DMS79 treated with DMSO at 0.1 percent for 48 hours (cell line): Measurements from ENCODE around the gene AKR1C4.
"Not testable (repeated sequence)": the region's sequence is repeated elsewhere in the genome, so short reads cannot be mapped to it uniquely, and the experiment has no call there.

Experiments
- DNase-seq: peaks from one replicate; lab custom pipeline; 2025; lab: John Stamatoyannopoulos, UW

The AKR1C4 gene

DNA sequence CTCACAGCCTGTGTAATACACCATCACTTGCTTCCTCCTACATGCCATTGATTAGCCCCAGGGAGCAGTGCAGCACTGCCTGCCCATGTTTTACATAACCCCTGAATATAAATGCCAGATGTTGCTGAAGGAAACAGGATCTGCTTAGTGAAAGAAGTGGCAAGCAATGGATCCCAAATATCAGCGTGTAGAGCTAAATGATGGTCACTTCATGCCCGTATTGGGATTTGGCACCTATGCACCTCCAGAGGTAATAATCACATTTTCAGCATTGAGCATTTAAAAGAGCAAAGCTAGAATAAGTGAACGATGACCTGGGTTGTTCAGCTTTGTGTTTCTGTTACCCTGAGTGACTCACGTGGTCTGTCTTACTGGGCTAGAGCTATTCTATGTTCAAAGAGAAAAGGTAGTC is at the start of gene AKR1C4:
Gene AKR1C4 (plus strand): TSS at position 136 of the 412 bp plus-strand sequence. CDS start 31 bp downstream, at position 167.
- DNase-seq = no peak

DNA sequence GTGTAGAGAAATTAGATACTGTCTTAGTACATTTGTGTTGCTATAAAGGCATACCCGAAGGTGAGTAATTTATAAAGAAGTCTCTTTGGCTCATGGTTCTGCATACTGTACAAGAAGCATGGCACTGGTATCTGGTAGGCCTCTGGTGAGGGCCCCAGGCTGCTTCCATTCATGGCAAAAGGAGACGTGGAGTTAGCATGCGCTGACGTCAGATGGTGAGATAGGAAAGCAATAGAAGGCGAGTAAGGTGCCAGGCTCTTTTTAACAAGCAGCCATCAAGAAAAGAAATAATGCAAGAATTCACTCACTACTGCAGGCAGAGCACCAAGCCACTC is 49.8 kb upstream of the AKR1C4 start:
- DNase-seq = no peak

DNA sequence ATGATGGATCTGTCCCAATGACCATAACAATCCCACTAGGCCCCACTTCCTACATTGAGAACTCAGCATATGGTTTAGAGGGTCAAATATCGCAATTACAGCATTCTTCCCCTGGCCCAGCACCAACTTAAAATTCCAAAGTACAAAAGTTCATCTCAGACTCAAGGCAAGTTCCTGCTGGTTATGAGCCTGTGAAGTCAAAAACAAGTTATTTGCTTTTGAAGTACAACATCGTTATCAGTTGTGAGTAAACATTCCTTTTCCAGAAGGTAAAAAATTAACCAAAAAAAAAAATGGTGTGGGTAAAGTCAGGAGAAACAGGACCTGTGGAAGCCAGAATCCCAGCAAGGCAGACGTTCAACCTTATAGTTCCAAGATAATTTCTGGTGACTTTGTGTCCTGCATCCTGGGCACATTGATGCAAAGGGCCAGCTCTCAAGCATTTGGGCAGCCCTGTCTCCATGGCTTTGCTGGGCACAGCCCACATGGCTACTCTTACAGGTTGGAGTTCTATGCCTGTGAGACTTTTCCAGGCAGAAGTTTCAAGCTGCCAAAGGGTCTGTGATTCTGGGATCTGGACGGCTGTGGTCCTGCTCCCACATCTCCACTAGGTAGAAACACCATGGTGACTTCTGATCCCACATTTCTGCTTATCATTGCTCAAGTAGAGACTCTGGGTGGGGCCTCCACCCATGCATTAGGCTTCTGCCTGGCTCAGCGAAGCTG is 49.2 kb upstream of the AKR1C4 start:
- DNase-seq = no peak

DNA sequence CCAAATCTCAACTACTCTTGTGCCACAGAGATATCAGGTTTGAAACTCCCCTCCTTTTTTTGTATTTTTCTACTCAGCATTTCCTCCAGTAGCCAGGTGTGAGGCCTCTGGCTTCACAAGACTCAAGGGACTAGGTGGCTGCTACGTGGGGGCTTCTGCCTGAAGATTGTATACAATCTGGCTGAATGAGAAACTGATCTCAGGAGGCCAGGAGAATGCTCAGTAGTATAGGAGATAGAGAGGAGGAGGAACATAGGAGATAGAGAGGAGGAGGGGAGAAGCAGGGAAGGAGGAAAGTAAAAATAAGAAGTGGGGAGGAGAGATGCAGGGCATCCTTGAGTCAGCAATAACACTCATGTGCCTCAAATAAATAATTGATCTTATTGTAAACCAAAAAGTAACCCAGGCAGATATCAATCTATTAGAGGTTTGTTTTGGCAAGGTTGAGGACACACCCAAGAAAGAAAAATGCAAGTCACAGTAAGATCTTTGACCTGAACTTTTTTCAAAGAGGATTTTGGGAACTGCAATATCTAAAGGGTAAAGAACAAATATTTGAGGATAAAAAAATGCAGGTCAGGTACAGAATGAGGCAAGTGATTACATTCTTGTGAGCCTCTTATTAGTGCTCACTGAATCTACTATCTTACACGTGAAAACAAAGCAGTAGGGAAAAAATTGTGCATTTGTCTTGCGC is 48.5 kb upstream of the AKR1C4 start:
- DNase-seq = no peak

DNA sequence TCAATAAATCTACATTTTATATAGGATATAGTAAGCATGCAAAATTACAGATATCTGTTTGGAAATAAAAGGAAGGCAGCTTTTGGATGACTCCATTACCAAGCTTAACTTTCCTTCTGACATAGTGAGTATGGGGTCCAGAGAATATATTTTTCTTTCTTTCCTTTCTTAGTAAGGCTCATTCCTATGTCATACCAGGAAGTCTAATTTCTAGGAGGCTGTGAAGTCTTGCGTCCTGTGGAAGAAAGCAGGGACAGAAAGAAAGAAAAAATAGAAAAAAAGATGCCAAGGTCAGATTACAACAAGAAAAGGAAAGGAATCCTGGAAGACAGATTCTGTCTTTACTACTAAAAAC is 48.0 kb upstream of the AKR1C4 start:
- DNase-seq = no peak

DNA sequence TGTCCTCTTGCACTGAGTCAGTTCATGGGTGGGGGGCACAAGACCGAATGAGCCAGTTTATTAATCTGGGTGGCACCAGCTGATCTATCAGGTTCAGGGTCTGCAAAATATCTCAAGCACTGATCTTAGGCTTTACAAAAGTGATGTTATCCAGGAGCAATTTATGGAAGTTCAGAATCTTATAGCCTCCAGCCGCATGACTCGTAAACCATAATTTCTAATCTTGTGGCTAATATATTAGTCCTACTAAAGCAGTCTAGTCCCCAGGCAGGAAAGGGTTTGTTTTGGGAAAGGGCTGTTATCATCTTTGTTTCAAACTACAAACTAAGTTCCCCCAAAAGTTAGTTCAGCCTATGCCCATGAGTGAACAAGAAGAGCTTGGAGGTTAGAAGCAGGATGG is 45.6 kb upstream of the AKR1C4 start:
- DNase-seq = no peak

DNA sequence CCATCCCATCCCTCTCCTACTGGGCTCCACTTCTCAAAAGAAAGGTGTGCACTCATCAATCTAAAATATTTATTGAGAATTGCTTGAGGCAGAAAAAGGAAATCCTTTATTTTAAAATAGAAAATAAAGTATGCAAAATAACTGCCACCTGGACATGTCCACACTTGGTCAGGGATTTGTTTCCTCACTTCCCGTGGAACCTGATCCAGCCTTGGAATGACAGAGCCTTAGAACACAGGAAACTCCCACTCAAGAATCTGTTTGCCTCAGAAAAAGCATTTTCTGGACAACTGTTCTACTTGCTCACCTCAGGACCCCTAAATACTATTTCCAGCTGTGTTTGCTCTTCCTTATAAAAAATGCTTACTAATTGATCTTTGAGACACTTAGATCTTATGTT is 40.7 kb upstream of the AKR1C4 start:
- DNase-seq = no peak

DNA sequence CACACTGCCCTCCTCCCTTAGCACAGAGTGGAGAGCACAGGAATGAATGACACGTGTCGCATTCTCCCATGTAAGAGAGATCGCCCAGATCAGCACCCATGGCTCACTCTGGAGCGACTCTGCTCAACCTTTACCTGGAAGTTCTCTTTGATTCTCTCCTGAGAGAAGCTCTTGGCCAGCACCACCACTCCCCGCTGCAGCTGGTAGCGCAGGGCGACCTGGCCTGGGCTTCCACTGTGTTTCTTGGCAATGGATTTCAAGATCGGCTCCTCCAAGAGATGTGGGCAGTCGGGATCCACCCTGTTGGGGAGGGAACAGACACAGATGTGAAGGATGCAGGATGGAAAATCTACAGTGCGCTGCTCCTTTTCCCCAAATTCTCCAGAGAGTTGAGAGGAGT is 39.1 kb upstream of the AKR1C4 start:
- DNase-seq = no peak

DNA sequence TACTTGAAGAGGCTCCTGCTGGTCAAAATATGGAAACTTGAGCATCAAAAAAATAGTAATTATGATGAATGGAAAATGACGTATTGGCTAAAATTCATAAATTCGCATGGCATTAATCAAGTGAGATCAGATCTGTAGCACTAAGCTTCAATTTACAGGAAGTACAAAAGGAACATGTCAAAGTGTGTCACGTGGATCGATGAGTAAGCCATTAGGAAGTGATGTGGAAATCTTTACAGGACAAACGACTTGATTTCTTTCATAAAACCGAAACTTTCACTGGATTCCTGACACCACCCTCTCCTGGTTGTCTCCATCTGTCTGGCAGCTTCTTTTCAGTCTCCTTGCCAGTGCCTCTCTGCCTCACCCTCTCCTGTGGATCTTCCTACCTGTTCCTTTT is 37.5 kb upstream of the AKR1C4 start:
- DNase-seq = no peak

DNA sequence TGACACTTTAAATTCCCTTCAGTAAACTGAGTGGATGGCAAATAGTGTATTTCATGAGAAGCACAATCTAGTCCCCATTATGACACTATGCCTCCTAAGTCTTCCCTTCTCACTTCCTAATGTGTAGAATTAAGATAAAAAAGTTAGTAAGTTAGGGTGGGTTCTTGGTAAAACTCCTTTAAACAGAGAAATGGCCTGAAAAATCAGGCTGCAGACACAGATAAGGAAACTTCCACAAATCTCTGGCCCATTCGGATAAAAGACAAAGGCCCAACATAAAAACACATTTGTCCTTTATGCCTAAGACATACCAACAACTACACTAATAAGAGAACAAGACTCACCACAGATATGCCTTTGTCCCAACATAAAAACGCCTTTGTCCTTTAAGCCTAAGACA is 33.1 kb upstream of the AKR1C4 start:
- DNase-seq = no peak

DNA sequence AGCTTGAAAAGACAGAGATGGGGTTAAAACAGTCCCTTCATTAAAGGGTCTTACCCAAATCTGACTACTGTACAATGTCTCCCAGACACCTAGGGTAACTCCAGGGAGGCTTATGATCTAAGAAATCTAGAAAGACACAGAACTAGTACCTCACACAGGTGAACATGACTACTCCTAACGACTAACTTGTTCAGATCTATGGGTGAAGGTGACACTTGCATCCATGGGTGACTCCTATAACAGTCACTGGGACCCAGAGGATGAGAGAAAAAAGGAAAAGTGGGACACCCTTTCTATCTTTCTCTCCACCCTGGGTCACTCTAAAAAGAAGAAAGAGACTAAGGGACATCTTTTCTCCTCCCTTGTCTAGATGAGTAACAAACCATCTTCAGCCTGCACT is 30.9 kb upstream of the AKR1C4 start:
- DNase-seq = no peak

DNA sequence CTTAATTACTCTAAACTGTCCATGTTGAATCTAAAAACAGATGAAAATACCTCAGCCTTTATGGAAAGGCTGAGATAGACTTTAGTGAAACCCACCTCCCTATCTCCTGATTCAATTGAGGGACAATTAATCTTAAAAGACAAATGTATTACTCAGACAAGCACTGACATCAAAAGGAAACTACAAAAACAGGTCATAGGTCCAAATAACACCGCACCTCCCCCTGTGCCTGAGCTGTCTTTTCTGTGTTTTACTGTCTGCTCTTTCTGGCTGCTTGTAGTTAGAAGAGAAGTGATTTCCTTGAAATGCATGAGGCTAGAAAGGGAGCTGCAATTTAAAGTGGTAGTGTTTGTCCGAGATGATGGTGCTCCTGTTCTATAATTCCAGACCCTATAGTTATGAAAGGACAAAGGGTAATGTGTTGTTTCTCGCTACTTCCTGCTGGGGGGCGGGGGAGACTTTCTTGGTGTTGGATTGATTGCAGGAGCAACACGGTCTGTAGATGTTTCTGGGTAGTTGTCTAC is 27.7 kb upstream of the AKR1C4 start:
- no peak for DNase-seq

DNA sequence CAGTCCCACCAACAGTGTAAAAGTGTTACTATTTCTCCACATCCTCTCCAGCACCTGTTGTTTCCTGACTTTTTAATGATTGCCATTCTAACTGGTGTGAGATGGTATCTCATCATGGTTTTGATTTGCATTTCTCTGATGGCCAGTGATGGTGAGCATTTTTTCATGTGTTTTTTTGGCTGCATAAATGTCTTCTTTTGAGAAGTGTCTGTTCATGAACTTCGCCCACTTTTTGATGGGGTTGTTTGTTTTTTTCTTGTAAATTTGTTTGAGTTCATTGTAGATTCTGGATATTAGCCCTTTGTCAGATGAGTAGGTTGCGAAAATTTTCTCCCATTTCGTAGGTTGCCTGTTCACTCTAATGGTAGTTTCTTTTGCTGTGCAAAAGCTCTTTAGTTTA is 21.1 kb upstream of the AKR1C4 start:
- not testable (repeated sequence) for DNase-seq

DNA sequence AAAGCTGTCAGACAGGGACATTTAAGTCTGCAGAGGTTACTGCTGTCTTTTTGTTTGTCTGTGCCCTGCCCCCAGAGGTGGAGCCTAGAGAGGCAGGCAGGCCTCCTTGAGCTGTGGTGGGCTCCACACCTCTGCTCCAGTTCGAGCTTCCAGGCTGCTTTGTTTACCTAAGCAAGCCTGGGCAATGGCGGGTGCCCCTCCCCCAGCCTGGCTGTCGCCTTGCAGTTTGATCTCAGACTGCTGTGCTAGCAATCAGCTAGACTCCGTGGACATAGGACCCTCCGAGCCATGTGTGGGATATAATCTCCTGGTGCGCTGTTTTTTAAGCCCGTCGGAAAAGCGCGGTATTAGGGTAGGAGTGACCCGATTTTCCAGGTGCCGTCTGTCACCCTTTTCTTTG is 16.1 kb upstream of the AKR1C4 start:
- not testable (repeated sequence) for DNase-seq

DNA sequence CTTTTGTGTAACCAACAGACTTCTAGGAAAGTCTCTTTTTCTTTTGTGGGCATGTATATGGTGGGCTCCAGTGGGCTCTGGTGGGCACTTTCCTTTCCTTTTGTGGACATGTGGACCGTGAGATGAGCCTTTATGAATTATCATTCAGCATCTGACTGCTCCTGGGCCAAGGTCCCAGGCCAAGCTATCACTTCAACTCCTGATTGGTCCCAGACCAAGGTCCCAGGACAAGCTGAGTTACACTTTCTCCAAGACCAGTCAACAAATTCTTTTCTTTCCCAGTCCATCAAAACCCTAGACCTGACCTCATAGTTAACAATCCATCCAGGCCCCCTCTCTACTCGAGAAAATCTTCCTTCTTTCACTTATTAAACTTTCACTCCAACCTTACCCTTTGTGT is 12.7 kb upstream of the AKR1C4 start:
- no peak for DNase-seq

DNA sequence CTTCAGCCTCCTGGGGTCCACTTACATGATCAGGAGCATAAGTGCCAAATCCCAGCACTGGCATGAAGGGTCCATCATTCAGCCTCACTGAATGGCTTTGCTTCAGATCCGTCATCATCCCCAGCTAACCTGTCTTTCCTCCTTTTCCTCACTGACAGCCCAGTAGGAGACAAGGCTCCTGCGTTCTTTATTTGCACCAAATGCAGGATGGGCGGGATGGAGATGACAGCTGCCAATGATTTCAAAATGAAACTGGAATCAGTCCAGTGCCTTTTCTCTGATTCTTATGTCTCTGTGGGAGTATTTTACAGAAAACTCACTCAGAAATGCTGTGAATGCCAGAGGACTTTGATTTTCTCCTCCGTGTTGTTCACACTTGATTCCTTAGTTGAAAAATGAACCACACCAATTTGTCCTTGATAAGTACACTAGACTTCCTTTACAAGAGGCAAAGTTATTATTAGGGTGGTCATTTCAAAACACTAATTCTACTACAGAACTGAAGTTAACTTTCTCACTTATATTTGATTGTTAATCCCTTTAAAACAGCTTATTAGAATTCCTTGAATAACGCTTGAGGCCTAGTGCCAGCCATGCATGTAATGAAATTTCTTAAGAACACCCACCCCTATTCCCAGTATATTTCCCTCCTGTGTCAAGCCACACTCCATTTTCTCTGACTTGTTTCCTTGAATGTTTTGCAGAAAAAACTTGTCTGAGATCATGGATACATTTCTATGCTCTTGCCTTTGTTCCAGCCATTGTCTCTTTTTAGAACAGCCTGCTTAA is 11.5 kb upstream of the AKR1C4 start, which contains the start of gene AKR1C8:
Gene AKR1C8 (minus strand): TSS at position 164 of the 789 bp plus-strand sequence. CDS start 46 bp downstream, at position 118.
- DNase-seq = no peak

DNA sequence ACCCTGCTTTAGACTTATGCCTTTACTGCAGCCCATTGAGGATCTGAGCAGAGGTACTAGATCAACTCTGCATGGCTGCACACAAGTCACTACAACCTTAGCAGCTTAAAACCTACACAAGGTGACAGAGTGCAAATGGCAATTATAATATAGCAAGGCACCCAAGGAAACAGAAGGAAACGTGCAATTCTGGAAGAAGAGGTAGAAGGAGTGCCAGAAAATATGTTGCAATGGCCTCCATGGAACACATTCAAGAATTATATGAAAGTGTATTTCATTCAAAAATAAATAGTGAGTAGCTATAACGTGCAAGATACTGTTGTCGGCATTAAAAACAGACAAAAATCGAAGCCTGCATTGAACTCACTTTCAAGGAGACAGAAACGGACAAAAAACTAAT is 8.8 kb upstream of the AKR1C4 start:
- no peak for DNase-seq

DNA sequence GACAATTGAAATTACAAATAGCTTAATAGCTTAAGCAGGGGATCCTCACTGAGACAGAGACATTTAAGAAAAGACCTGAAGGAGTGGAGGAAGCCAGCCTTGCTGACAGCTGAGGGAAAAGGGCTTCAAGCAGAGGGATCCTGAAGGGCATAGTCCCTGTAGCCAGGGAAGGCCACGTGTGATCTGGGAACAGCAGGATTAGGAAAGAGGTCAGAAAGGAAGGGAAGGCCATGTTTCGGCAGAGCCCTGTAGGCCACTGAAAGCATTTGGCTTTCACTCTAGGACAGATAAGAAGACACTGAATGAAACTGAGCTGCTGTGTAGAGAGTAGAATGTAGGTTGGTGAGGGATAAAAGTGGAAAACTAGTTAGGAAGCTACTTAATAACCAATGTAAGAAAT is 8.3 kb upstream of the AKR1C4 start:
- no peak for DNase-seq

DNA sequence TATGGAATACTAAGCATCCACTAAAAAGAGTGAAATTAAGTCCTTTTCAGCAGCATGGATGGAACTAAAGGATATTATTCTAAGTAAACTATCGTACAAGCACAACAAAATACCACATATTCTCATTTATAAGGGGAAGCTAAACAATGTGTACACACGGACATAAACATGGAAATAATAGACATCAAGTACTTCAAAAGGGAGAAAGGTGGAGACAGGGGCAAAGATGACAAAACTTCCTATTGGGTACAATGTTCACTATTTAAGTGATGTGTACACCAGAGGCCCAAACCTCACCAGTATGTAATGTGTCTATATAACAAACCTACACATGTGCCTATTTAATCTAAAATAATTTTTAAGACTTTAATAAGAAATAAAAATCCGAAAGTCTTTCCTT is 2.2 kb upstream of the AKR1C4 start:
- DNase-seq = no peak

DNA sequence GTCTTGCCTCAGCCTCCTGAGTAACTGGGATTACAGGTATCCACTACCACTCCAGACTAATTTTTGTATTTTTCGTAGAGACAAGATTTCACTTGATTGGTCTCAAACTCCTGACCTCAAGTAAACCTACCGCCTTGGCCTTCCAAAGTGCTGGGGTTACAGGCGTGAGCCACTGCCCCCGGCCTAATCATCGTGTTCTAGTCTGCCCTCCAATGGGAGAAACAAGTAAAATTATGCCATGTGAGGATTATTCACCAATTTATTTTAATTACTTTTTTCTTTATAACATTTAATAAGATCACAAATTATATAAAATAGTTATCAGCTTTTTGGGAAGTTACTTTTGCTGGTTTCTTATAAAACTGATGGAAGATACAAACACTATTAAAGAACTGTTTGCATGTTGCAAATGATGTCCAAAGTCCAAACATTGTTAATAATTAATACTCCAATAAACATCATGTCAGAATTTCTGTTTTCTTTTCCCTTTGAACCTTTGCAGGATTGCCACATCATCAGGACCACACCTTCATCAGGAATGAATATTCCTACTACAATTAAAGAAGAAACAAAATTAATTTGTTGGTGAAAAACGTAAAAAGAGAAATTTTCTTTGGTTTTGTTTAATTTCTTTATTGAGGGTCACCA is 786 bp upstream of the AKR1C4 start:
- DNase-seq = no peak

DNA sequence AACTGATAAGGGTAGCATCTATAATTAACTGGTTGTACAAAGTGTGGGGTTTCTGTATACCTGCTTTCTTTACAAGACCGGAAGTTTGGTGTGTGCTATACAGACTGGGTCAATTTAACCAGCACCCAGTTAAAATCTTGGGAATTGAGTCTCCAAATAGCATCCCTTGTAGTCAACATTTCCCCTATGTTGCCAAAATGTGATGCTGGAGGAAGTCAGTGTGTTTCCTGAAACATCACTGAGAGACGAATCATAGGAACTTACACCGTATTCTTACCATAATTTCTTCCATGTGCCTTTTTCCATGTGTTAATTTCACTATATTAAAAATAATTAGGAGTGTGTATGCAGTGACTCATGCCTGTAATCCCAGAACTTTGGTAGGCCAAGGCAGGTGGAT is 1.7 kb downstream of the AKR1C4 start:
- DNase-seq = no peak

DNA sequence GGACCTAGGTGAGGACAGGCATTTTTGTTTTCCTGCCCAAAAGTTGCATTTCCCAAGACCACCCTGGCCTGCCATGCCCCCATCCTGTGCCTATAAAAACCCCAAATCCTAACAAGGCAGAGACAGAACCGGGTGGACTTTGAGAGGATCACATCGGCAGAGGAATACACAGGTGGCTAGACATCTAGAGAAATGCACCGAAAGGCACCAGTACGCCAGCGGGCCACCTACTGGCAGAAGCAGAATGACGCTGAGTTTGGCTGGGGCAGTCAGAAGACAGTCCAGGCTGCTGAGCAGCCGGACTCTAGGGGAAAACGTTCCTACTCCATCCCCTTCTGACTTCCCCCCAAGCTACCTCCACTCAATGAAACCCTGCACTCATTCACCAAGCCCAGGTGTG is 2.8 kb downstream of the AKR1C4 start:
- no peak for DNase-seq
